Suppressor macrophage treated with lipopolysaccharide for 4 hours (primary cell): ENCODE results near the gene ATF7IP2.
A peak's percentile ranks its signal among the peaks of the same experiment; 100 is the strongest.
"Not testable (repeated sequence)": the region's sequence is repeated elsewhere in the genome, so short reads cannot be mapped to it uniquely, and the experiment has no call there.

ENCODE experiments used
- DNase-seq: peaks from one replicate; pipeline ENCODE4 v3.0.0-alpha.2; 2020

Gene ATF7IP2

DNA sequence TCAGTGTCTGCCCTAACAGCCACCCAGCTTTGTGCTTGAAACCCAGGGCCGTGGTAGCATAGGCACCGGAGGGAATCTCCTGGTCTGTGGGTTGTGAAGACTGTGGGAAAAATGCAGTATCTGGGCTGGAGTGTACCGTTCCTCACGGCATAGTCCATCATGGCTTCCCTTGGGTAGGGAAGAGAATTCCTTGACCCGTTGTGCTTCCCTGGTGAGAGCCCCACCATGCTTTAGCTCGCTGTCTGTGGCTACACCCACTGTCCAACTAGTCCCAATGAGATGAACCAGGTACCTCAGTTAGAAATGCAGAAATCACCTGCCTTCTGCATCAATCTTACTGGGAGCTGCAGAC lies 67.3 kb downstream of the ATF7IP2 start:
- no peak for DNase-seq

DNA sequence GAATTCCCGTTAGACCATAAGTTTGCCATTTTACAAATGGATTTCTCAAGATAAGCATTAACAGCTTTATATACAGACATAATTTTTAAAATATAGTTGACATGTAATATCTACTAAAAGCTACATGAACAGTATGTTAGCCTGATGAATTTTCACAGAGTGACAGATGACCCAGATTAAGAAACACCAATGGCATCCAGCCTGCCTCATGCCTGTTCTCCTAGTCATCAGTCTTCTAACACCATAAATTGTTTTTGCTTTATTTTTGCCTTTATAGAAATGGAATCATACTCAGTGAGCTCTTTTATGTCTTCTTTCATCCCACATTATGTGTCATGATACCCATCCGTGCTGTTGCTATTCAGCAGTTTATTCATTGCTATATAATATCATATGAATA lies 80.0 kb downstream of the ATF7IP2 start:
- DNase-seq, result no peak

GRCh38 chr16:10466313-10466712 lies 80.5 kb downstream of the ATF7IP2 start:
- DNase-seq, result no peak

DNA sequence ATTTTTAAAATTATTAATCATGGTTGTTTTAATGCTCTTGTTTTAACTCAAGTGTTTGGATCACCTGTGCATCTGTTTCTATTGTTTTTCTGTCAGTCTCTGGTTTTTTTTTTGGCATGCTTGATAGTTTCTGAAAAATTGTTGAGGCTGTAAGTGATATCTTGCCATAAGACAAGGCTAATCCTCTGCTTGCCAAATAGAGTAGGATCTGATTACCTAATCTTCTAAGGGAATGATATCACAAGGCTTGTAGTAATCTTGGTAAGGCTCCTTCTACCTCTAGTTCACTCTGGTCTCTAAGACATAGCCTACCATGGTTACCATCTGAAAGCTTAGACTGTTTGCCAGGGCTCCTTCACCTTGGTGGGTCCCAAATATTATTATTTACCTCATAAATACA lies 81.0 kb downstream of the ATF7IP2 start:
- no peak for DNase-seq

DNA sequence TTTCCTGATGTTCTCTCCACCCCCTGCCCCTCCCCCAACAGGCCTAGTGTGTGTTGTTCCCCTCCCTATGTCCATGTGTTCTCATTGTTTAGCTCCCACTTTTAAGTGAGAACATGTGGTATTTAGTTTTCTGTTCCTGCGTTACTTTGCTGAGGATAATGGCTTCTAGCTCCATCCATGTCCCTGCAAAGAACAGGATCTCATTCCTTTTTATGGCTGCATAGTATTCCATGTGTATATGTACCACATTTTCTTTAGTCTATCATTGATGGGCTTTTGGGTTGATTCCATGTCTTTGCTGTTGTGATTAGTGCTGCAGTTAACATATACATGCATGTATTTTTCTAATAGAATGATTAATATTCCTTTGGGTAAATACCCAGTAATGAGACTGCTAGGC lies 90.8 kb downstream of the ATF7IP2 start:
- not testable (repeated sequence) for DNase-seq

DNA sequence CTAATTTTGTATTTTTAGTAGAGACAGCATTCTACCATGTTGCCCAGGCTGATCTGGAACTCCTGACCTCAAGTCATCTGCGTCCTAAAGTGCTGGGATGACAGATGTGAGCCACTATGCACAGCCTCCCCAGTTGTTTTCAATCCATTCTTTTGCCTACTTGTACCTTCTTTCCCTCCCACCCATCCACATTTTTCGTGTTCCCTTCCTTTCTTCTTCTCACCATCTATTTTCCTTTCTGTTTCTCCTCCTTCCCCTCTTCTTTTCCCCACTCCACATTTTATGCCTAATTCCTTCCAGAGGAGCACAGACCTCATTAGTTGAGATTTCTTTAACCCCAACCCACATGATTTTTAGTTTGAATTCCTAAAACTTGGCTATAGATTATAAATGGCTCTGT lies 94.3 kb downstream of the ATF7IP2 start:
- no peak for DNase-seq

DNA sequence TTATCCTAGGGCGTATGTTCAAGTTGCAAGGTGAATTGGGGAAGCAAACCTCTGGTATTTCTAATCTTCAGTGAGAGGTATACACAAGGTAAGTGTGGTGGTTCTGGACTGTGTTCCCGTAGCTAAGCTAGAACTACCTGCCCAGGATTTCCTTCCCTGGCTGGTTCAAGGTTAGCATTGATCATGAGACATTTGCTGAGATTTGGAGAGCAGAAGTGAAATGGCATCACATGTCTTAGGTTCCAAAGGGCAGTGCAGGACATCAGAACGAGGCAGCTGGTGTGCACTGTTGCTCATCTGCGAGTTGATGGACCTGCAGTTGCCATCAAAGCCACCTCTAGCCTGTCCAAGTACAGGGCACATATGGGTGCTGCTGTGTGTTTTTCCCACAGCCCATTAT lies 99.3 kb downstream of the ATF7IP2 start:
- DNase-seq, result no peak

- peak; percentile 9 for DNase-seq
Observed at GRCh38 chr16:10485698-10486382, 100.0 kb downstream of the ATF7IP2 start.

DNA sequence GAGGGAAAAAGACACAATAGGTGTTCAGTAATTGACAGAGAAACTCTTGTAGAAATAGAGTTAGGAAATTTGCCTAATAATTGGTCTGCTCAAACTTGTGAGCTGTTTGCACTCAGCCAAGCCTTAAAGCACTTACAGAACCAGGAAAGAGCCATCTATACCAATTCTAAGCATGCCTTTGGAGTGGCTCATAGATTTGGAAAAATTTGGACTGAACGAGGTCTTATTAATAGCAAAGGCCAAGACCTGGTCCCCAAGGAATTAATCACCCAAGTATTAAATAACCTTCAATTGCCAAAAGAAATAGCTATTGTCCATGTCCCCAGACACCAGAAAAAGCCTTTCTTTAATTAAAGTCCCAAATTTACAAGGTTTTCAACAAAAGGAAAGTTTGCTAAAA lies 104.3 kb downstream of the ATF7IP2 start:
- DNase-seq, result no peak

DNA sequence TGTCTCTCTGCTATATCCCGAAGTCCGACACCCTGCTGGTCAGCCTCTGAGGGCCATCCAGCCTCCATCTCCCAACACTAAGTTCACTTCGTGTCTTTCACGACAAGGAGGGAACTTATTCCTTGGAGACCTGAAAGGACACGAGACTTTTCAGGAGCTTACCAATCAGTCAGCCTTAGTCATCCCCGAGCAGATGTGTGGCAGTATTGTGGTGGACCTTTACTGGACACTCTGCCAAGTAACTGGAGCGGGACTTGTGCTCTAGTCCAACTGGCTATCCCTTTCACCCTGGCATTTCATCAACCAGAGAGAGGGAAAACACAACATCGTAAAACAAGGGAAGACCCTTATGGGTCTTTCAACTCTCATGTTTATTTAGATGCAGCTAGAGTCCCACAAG lies 107.4 kb downstream of the ATF7IP2 start:
- DNase-seq, result no peak

- DNase-seq, result no peak
Observed at GRCh38 chr16:10494343-10495030, 108.6 kb downstream of the ATF7IP2 start.

GRCh38 chr16:10495031-10495345 lies 109.1 kb downstream of the ATF7IP2 start:
- no peak for DNase-seq

- no peak for DNase-seq
Observed at GRCh38 chr16:10497132-10498101, 111.6 kb downstream of the ATF7IP2 start.

GRCh38 chr16:10500582-10500981 lies 114.7 kb downstream of the ATF7IP2 start:
- no peak for DNase-seq

DNA sequence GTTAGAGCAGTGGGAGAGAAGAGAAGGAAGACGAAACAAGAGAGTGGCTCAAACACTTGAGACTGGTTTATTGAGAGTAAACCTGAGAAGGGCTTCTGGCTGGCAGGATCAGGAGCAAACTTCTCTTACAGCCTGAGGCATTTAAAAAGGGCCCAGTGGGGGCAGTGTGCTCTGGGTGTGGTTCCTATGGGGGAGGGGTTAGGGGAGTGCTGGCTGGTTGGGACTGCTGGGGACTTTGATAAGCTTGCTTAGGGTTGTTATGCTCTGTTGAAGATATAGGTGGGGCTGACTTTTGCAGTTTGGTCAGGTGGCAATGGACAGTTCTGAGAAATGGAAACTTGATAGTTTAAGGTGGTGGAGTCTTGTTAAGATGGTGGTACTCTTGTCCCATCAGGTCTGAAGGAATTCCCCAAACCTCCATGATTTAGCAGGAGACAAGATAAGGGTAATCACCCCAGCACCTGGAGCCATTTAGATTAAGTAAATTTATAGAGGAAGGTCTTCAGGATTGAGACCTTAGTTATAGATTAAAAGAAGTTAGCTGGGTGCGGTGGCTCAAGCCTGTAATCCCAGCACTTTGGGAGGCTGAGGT lies 115.3 kb downstream of the ATF7IP2 start:
- DNase-seq, result no peak

- peak; percentile 39 for DNase-seq
Observed at GRCh38 chr16:10502776-10503175, 116.9 kb downstream of the ATF7IP2 start.

DNA sequence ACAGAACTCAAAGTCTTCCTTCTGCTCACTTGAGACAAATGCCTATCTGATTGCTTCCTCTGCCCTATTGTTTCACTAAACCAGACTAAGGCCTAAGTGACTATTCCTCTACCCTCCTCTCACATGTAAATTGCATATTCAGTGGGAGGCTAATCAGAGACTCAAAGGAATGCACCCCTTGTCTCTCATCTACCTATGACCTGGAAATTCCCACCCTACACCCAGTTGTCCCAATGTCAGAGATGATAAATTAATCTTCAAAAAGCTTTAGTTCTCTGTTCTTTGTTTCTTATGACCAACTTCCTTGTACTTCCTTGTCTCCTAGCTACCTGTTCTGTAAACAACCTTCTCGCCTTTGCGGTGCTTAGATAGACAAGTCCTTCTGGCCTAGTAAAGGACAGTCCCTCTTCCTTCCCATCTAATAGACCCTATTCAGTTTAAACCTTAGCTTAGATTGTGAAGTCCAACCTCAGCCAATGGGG lies 118.6 kb downstream of the ATF7IP2 start:
- DNase-seq, result no peak

- not testable (repeated sequence) for DNase-seq
Observed at GRCh38 chr16:10505286-10505685, 119.4 kb downstream of the ATF7IP2 start.

DNA sequence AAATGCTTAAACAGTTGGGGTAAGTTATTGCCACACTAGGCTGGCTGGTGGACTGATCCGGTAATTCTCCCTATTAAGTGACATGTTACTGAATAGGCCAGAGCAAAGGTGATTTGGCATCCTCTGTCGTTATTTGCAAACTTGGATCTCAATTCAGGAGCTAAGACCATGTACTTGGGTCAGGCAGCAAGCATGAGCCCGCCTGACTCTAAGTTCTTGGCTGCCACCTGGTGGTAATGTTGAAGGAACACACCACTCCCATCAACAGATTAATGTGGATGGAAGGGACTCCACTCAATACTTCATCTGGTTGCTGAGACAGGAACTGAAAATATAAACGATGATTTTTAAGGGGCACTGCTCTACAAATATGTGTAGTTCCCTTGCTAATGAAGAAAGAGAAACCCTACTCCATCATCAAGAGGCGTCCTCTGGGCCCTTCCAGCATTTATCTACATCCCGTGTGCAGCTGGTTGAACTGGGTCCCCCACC lies 123.7 kb downstream of the ATF7IP2 start:
- peak; percentile 86 for DNase-seq

DNA sequence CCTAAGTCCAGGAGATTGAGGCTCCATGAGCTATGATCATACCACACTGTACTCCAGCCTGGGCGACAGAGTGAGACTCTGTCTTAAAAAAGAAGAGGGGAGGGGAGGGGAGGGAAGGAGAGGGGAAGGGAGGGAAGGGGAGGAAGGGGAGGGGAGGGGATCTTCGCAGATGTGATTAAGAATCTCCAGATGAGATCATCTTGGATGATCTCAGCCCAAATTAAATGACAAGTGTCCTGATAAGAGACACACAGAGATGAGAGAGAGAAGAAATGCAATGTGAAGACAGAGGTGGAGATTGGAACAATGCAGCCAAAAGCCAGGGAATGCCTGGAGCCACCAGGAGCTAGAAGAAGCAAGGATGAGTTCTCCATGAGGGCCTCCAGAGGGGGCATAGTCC lies 124.4 kb downstream of the ATF7IP2 start:
- DNase-seq, result no peak

DNA sequence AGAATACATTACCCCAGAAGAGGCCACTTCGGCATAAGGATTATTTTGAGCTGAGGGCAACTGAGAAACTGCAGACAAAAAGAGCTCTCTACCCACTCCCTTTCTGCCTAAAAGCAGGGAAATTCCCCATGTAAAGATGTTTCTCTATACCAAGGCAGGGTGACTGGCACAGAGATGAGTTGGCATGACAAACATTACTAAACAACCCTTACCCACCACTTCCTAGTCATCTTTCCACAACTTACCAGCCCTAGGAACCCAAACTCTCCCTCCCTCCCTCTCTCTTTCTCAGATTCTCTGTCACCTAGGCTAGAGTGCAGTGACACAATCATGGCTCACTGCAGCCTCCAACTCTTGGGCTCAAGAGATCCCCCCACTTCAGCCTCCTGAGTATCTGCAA lies 126.0 kb downstream of the ATF7IP2 start:
- DNase-seq, result peak; percentile 53

DNA sequence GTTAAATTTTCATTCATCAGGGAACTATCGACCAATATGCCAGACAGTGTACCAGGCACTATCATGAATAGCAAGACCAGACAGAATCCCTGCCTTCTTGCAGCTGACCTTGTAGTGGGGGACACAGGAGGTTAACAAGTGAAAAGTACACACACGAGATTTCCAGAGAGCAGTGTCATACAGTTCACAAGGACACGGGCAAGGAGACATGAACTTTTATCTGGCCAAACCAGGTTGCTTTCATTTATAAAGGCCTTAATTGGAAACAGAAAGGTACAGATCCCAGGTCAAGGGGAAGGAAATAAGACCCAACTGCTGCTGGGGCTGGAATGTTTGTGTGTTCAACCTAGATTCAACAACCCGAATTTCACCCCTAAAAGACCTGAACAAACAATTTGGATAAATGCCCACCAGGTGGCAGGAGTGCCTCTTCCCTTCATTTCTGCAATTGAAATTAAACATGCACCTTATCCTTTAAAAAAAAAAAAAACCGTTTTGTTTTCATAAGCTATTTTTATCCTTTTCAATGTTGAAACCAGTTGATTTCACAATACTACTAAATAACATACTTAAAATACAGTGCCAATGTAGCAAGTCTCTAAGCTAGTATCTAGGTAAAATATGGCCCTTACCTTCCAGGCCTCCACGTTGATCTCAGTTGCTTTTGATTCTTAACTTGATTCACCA lies 128.7 kb downstream of the ATF7IP2 start:
- peak; percentile 73 for DNase-seq
